GM21737 (cell line): ENCODE results near the gene PRRG1.
"Not testable (repeated sequence)": the region's sequence is repeated elsewhere in the genome, so short reads cannot be mapped to it uniquely, and the experiment has no call there.

Experiments used
- ATAC-seq: cut with Tn5 transposase; IDR thresholded peaks from one replicate; pipeline ENCODE4 v1.9.1; 2021; ENCODE audit warnings: mild to moderate bottlenecking, moderate library complexity; ENCODE audit not compliant: unreplicated experiment

The PRRG1 gene

GRCh38 chrX:37349221-37350033, at the start of gene PRRG1:
Gene PRRG1, plus strand, starts transcription at chrX:37349364. Its CDS starts 56,886 bp downstream, at chrX:37406250.
- no peak for ATAC-seq

DNA sequence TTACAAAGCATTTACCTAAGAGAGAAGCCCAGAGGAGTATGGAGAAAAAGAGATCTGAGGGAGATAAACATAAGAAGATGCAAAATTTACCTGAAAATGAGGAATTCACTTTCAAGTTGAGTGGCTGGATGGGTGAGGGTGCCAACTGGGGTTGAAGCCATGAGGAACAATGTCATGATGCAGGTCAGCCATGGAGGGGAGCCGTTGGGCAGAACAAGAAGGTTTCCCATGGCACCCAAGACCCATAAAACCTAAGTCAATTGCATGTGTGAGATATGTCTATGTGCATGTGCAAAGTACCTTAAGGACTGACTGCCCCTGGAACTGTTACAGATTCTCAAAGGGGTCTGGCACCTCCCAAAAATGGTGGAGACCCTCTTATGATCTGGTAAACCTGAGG, 46.6 kb upstream of the PRRG1 start:
- no peak for ATAC-seq

GRCh38 chrX:37305238-37305637, 43.9 kb upstream of the PRRG1 start:
- not testable (repeated sequence) for ATAC-seq

- ATAC-seq, result no peak
These were observed 34.6 kb upstream of the PRRG1 start for GRCh38 chrX:37314531-37314930.

- no peak for ATAC-seq
These were observed 33.5 kb upstream of the PRRG1 start for GRCh38 chrX:37315511-37316248.

GRCh38 chrX:37320541-37321203, 28.5 kb upstream of the PRRG1 start:
- ATAC-seq, result no peak

GRCh38 chrX:37330642-37331041, 18.5 kb upstream of the PRRG1 start:
- ATAC-seq, result no peak

DNA sequence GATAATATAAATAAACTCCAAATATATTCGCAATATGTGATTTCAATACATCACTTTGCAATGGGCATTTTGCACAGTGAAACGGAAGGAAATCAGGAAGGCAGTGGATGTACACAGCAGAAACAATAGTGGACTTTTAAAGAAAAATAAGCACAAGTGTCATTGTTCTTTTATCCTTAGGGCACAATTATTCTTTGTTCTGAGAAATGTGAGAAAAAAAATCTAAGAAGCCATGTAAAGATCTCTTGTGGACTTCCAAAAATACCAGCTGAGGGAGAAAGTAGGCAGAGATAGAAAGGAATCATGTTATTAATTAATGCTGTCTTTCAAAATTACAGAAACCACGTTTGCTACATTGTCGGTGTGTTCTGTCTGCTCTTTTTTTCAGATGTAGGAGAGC, 17.6 kb upstream of the PRRG1 start:
- no peak for ATAC-seq

- ATAC-seq, result no peak
These were observed 17.1 kb upstream of the PRRG1 start for GRCh38 chrX:37332055-37332454.

GRCh38 chrX:37332987-37333658, 16.0 kb upstream of the PRRG1 start:
- no peak for ATAC-seq

GRCh38 chrX:37347420-37347819, 1.7 kb upstream of the PRRG1 start:
- ATAC-seq, result no peak

- ATAC-seq, result no peak
These were observed 763 bp upstream of the PRRG1 start for GRCh38 chrX:37348231-37348970.

DNA sequence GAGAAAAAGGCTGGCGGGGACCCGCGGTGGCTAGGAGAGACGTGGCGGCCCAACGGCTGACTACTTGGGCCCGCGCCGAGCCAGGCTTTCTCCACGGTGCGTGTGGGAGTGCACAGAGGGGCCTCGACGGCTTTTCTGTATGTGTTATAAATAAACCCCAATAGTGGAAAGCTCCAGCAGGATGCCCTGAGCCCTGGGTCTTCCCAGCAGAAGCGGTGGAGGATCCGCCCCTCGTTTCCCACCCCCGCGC, 268 bp upstream of the PRRG1 start:
- ATAC-seq, result no peak

- ATAC-seq, result no peak
These were observed 836 bp downstream of the PRRG1 start for GRCh38 chrX:37350034-37350365.

DNA sequence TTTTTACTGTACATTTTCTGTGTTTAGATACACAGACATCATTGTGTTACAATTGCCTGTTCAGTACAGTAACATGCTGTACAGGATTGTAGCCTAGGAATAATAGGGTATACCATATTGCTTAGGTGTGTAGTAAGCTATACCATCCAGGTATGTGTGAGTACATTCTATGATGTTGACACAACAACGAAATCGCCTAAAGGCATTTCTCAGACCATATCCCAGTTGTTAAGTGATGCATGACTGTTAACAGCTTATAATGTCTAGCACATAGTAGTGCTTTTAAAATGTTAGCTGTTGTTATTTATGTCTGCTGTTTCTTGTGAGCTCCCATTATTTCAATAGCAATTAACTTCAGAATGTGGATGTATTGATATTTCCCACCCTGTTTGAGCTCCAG, 4.5 kb downstream of the PRRG1 start:
- ATAC-seq, result no peak

- ATAC-seq, result no peak
These were observed 8.3 kb downstream of the PRRG1 start for GRCh38 chrX:37357436-37357835.

DNA sequence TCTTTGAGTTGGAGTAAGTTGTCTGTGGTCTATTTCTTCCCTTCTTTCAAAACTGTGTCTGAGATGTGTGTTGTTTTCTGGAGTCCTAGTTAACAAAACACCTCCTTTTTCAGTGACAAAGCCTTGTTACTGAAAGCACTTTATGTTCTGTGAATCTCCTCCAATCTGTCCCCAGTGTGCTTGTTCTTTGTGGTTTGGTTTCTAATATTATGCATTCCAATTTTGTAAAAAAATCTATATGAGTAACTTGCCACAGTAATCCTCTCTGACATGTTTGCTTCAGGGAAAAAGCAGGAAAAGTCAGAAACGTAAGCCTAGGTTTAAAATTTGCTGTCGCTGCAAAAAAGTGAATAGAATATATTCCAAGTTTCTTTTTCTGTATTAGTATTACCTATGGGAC, 12.4 kb downstream of the PRRG1 start:
- no peak for ATAC-seq

DNA sequence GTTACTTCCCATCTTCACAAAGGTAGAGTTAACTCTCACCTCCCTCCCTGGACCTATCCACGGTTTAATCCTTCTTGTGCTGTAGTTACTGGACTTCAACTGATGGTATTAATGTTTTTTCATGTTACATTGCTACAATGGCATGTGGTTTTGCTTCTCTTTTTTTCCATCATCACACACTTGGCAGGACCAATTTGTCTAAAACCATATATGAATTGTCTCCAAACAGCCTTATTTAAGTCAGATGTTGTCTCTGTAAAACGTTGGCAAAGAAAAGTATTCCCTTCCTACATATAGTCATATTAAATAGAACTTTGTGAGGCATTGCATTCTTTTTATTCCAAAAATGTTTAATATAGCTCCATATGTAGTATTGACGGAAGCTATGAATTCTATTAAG, 15.5 kb downstream of the PRRG1 start:
- ATAC-seq, result no peak

- no peak for ATAC-seq
These were observed 18.8 kb downstream of the PRRG1 start for GRCh38 chrX:37367946-37368345.

- no peak for ATAC-seq
These were observed 21.5 kb downstream of the PRRG1 start for GRCh38 chrX:37370499-37371141.
